GM18858 (cell line): ENCODE results near the gene SLC12A5.
"Not testable (repeated sequence)": the region's sequence is repeated elsewhere in the genome, so short reads cannot be mapped to it uniquely, and the experiment has no call there.

Experiments
- ATAC-seq: cut with Tn5 transposase; IDR thresholded peaks from one replicate; pipeline ENCODE4 v1.9.1; 2021; ENCODE audit not compliant: unreplicated experiment

Gene SLC12A5

GRCh38 chr20:46028772-46029371 is at the start of gene SLC12A5:
SLC12A5 (plus strand) TSS chr20:46029215; CDS start chr20:46029345, 130 bp downstream.
- no peak for ATAC-seq

- ATAC-seq = no peak
Measured at GRCh38 chr20:45981261-45981660, 47.8 kb upstream of the SLC12A5 start.

- no peak for ATAC-seq
Measured at GRCh38 chr20:45983279-45983743, 45.7 kb upstream of the SLC12A5 start.

GRCh38 chr20:45985573-45985972 is 43.4 kb upstream of the SLC12A5 start:
- ATAC-seq = no peak

- no peak for ATAC-seq
Measured at GRCh38 chr20:45987108-45987780, 41.8 kb upstream of the SLC12A5 start.

GRCh38 chr20:45988830-45989229 is 40.2 kb upstream of the SLC12A5 start:
- not testable (repeated sequence) for ATAC-seq

GRCh38 chr20:45991616-45992015 is 37.4 kb upstream of the SLC12A5 start:
- ATAC-seq = no peak

GRCh38 chr20:45993197-45993951 is 35.6 kb upstream of the SLC12A5 start:
- ATAC-seq = no peak

GRCh38 chr20:45994761-45995493 is 34.1 kb upstream of the SLC12A5 start:
- no peak for ATAC-seq

GRCh38 chr20:45995495-45996097 is 33.4 kb upstream of the SLC12A5 start:
- not testable (repeated sequence) for ATAC-seq

GRCh38 chr20:45997187-45997586 is 31.8 kb upstream of the SLC12A5 start:
- ATAC-seq = no peak

- ATAC-seq = no peak
Measured at GRCh38 chr20:45998337-45998736, 30.7 kb upstream of the SLC12A5 start.

GRCh38 chr20:45998761-45999160 is 30.3 kb upstream of the SLC12A5 start:
- ATAC-seq = no peak

GRCh38 chr20:45999557-46000261 is 29.3 kb upstream of the SLC12A5 start:
- no peak for ATAC-seq

- no peak for ATAC-seq
Measured at GRCh38 chr20:46000262-46000996, 28.6 kb upstream of the SLC12A5 start.

GRCh38 chr20:46001498-46001897 is 27.5 kb upstream of the SLC12A5 start:
- no peak for ATAC-seq

- no peak for ATAC-seq
Measured at GRCh38 chr20:46002008-46002407, 27.0 kb upstream of the SLC12A5 start.

- ATAC-seq = no peak
Measured at GRCh38 chr20:46004187-46004586, 24.8 kb upstream of the SLC12A5 start.

- ATAC-seq = no peak
Measured at GRCh38 chr20:46004889-46005473, 24.0 kb upstream of the SLC12A5 start.
